ENCODE data around the gene LRRC2.
"Not testable (repeated sequence)": the region's sequence is repeated elsewhere in the genome, so short reads cannot be mapped to it uniquely, and the experiment has no call there.

The LRRC2 gene

DNA sequence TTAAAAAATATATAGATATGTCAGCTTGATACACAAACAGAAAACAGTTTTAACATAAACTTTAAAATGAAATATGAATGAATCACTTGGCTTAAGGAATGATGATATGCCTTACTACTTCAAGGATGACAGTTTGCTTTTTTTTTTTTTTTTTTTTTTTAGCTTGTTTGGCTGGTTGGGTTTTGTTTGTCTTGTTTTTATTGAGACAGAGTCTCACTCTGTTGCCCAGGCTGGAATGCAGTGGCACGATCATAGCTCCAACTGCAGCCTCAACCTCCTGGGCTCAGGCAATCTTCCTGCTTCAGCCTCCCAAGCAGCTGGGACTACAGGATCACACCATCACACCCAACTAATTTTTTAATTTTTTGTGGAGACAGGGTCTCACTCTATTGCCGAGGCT lies 14.5 kb downstream of the LRRC2 start:
- DNase-seq: no peak

DNA sequence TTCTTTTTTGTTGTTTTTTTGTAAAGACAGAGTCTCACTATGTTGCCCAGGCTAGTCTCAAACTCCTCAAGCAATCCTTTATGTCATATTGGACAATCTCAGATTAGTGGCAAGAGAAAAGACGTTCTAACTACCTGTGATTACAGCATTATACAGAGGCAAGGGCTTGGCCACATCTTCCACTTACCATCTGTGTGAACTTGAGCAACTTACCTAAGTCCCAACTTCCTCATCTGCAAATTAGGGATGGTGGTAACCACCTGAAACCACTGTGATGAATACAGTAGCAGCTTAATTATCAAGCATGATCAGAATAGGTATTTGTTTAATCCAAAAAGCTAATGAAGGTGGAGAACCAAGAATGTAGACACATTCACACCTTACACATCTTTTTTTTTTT lies 16.1 kb downstream of the LRRC2 start:
- no peak for DNase-seq

DNA sequence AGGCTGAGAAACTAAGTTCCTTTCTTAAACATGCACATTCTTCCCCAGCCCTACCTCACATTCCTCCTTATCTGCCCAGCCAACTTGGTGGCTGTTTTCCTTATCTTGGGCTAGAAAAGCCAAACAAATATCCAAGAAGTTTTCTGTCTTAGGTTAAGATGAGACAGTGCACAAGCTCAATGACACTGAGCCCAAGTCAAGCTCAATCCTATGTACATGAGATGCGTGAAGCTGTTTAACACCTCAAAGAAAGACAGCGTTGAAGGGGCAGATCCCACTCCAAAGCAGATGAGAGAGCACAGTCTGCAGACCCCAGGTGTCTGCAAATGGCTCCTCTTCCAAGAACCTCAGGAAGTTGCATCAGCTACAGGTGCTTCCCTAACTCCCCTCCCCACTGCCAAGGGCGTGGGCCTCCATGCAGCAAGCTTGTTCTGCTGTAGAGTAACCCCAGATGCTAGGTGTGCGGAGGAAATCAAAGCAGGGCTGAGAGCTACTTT lies 16.6 kb downstream of the LRRC2 start:
- no peak for DNase-seq

DNA sequence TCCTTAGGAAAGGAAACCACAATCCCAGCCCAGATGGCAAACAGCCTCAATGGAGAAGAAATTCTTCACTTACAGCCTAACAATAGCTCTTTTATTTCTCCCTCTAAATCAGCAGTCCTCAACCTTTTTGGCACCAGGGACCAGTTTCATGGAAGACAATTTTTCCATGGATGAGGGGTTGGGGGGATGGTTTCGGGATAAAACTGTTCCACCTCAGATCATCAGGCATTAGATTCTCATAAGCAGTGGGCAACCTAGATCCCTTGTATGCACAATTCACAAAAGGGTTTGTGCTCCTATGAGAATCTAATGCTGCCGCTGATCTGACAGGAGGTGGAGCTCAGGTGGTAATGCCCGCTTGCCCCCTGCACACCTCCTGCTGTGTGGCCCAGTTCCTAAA lies 17.5 kb downstream of the LRRC2 start:
- DNase-seq: not testable (repeated sequence)

DNA sequence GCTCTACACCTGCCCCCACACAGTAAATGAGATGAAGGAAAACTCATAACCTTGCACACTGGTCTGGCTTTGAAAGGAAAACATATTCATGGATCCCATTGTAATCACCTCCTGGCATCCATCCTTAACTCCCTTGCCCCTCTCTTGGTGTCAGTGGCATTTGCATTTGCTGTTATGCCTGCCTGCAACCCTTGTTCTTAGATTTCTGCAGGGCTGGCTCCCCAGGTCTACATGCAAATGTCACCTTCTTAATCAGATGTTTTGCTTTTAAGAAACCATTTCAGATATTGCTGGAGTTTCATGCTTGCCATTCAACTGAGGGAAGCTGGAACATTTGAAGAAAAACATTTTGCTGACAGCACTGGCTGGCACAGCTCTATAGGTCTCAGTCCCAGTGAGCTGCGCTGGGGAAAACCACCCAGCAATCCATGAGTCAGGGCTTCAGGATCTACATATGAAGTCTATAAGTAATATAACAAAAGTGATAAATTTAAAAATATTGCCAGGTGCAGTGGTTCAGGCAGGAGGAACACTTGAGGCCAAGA lies 19.1 kb downstream of the LRRC2 start:
- DNase-seq: no peak

DNA sequence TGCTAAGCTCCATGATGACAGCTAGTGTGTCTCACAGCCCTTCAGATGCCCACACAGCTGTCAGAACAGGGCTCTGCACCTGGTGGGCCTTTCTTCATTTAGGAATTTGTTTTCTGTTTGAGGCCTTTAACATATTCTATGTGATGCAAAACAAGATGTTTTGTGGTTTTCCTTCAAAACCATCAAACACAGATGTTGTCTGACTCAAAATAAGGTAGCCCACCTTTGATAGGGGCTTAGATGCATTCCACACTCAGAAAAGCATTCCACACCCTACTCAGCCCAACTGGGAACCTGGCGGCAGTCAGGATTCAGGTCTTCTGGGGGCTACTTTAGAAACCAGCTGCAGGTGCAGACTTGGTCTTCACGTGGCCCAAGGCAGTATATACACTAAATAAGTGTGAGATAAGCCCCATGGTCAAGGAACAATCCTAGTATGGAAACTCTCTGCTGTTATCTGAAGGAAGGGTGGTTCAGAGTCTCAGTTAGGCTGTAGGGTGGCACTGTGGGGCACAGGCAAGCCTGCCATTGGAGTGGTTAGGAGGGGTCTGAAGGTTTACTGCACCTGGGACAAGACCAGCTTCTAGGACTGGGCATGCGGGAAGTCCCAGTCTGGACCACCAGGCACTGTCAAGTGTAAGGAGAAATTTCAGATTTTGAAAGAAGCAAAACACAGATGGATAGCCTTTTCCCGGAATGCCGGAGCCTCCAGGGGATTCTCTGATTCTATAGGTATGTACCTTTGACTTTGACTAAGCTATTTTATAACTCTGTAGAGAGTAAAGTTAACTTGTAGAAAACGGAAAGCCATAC lies 20.1 kb downstream of the LRRC2 start:
- DNase-seq: no peak

DNA sequence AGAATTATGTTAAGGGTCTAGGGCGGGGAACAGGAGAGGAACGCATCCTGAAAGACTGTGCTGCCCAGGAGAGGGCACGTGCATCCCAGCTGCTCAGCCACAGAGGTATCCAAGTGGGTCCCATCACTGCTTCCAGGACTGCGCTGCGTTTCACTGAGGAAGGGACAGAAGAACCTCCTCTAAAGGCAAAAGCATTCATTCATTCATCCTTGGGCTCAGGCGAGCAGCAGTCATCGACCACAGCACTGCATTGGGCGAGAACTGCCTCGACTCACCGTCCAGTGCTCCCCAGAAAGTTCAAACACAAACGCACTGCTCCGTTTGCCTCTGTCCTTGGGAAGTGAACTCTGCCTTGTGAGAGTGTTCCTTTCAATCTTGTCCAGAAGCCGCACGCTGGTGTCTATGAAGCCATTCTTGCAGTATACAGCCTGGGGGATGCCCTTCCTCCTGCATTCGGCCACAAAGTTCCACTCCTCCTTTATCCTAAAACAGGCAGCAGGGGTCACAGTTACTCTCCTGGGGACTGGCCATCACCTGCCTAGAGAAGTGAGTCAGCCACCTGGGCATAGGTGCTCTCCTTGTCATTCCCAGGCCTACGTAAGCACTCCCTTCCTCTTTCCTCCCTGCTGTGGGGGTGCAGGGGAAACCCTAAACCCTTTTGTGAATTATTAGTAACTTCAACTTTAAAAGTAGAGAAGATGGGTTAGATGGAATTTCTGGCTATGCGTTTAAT lies 21.2 kb downstream of the LRRC2 start:
- no peak for DNase-seq

DNA sequence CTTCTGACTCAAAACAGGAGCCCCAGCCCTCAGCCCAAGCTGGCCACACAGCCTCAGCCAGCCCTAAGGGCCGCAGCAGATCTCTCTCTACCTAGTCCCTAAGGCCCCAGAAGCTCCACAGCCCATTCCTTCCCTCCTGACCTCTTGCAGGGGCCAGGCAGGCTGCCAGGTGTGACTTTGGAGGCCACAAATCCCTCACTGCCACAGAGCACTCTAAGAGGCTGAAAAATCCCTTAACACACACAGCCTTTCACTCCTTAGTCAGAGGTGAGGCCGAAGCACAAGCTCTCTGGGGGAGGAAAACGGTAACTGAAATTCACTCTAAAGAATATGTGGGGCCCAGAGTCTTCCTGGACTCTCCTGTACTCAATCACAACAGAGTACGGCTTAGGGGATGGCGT lies 23.3 kb downstream of the LRRC2 start:
- DNase-seq: no peak

DNA sequence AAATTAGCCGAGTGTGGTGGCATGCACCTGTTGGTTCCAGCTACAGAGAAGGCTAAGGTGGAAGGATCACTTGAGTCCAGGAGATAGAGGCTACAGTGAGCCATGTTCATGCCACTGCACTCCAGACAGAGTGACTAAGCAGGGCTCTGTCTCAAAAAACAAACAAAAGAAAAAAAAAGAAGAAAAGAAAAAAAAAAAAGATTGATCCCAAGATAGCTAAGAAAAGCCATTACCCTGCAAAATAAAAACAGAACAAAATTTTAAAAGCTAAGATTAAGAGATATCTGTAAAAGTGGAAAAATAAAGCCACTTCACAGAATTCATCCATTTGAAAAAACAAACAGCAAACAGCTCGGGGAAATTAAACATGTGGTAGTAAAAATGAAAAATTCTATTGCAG lies 23.8 kb downstream of the LRRC2 start:
- no peak for DNase-seq

DNA sequence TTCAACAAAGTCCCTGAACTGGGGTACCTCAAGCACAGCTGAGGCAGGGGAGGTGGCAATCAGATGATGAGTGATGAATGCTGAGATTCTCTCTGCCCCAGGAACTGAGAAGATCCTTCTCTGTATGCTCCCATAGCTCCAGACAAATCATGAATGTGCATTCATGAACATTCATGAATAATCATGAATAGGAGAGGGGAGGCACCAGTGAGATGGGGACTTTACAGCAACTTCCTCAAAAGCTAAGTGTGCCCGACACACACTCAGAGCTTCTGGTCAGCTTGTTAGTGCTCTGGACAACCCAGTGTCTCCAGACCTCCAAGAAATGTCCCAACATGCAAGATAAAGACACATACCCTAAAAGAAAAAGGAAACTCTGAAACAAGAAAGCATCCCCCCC lies 24.3 kb downstream of the LRRC2 start:
- DNase-seq: no peak

DNA sequence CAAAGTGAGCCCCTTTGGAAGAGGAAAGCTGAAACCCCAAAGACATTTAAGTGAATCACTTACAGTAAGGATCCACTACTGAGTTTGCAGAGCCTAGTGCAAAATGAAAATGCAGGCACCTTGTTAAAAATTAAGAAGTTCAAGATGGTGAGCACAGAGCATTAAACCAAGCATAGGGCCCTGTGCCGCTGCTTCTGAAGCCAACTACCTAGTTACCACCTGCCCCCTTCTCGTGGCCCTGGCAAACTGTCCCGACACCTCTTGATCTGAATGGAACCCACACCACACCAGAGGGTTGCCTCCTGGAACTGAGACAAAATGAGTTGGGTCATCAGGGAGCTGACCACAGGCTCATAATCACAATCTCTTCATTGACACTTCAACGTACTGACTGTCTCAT lies 25.6 kb downstream of the LRRC2 start:
- no peak for DNase-seq

DNA sequence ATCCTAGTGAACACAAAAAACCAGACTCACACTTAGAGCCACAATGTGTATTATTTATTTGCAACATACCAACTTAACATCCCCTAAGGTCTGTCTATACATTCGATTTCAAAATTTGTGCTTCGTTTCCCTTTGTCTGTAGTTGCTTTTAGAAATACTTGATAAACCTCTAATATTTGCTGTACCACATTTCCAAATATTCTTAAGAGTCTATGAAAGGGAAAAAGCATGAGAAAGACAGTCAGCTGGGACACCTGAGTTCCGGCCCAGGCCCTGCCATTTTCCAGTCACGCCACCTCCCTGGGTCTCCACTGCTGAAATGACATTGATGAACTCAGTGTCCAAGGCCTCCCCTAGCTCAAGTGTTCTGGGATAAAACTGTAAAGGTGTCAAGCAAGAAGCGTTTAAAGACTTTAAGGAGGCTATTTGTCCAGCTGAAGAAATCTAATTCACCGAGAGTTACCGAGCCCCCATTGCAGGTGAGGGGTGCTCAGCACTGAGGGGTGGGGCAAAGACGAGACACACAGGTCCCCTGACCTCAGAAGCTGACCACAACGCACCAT lies 26.6 kb downstream of the LRRC2 start:
- DNase-seq: no peak

DNA sequence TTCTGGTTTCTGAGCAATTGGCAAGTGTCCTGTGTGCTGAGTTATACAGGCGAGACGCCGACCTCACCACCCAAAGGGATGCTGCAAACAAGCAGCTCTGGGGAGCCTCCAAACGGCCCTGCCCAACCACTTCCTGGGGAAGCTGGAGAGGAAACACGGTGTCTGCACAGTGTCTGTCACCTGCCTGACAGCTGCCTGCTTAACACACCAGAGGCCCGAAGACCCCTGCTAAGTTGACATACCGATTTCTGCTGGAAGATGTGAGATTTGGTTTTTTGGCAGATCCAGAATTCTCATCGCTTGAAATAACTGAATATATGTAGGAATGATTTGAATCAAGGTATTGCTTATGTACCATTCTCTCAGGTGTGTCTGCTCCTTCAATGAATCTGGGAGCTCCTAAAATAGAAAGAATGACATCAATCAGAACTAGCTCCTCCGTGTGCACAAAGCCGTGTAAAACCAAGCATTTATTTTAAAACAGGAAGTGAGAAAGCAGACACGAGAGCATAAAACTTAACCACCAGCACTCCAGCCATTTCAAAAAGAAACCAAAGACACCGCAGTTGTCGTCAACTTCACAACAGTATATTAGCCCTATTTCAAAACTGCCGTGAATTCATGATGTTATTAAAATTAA lies 27.2 kb downstream of the LRRC2 start:
- no peak for DNase-seq

DNA sequence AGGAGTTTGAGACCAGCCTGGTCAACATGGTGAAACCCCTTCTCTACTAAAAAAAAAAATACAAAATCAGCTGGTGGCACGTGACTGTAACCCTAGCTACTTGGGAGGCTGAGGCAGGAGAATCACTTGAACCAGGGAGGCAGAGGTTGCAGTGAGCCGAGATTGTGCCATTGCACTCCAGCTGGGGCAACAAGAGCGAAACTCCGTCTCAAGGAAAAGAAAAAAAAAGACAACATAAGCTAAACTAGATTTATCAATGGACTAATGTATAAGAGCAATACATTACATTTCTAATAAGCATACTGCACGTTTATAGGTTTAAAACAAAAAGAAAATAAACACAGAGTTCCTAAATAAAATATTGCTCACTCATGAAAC lies 27.7 kb downstream of the LRRC2 start:
- not testable (repeated sequence) for DNase-seq

DNA sequence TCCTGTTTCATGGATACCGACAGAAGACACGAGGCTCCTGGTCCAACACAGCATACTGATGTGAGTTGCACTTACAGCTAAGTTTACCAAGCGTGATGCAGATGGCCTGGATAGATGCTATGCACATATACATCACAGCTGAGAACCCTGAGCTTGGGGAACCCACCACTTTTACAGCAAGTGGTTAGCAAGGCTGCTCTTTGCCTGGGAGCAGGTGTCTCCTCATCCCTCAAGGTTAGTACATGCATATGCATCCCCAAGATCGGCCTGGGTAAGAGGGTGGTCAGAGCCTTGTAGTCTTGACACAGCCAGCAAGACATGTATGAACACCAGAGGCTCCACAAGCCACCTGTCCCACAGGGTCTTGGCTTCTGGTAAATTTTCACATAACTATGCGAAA lies 28.3 kb downstream of the LRRC2 start:
- DNase-seq: no peak

DNA sequence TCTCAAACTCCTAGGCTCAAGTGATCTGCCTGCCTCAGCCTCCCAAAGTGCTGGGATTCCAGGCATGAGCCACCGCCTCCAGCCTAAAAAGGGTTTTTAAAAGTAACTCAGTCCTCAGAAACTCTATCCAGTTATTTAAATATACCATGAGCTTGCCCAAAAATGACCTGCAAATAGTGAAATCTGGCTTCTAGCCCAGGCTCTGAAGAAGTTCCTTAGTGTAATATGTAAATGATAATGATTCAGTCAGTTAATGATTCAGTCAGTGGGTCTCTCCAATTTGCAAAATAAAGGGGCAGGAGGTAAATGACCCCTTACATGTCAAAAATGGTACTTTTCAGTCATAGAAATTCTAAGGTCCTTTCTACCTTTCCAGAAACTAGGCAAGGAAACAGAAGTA lies 28.8 kb downstream of the LRRC2 start:
- DNase-seq: no peak

DNA sequence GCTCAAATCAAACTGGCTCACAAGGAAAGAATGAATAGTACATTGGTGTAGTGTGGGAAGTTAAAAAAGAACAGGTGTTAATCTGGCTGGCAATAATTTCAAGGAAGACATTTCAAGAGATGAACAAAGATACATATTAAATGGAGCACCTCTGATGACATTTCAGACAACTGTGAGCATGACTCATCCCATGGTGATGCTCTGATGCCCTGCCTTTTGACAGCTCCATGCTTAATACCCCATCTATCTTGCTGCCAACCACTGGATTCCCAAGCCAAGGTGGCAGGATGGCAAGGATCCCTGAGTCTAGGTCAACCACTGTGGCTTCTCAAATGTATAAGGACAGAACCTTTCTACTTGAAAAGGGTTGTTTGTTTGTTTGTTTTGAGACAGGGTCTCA lies 29.3 kb downstream of the LRRC2 start:
- DNase-seq: no peak

DNA sequence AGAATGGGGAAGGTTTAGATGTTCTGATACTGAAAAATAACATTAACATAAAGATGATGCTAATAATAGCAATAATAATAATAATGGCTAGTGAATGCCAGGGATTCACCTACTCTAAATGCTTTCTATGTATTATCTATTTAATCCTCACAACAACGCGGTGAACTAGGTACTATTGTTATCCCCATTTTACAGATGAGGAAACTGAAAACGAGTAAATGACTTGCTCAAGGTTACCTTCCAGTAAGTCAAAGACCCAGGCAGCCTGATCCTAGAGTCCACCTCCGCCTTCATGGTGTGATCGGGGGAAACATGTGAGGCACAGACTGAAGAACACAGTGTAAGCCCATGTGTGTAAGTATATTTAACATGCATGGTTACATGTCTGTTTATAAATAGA lies 30.4 kb downstream of the LRRC2 start:
- DNase-seq: no peak

DNA sequence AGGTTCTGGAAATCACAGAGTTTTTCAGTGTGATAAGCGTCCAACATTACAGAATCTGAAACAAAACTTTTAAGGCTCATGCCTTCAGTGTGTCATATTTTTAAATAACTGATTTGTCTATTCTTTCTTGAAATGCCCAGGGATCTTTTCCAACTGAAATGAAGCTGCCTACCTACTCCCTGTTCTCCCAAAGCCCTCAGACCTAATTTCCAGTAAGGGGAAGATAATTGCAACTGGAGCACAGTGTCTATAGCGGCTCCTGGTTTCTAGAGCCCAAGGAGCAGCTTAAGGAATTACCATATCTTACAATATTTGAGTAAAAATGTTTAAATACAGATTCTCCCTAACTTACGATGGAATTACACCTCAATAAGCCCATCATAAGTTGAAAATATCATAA lies 33.0 kb downstream of the LRRC2 start:
- no peak for DNase-seq

DNA sequence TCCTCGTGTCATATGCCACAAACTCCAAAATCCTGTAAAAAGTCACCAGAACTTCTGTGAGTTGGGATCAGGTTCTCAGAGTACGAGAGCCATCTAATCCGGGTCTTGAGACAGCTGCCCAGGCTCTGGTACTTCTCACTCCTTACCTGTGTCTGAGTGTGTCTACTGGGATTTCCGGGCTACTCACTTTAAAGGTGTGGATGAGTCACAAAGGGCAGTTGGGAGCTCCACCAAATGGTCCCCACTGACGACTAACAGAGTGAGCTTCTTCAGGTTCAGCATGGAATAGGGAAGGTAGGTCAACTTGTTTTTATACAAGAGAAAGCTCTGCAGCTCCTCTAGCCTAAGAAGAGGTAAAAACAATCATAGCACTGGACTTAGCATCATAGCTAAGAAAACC lies 38.9 kb downstream of the LRRC2 start:
- DNase-seq: no peak

DNA sequence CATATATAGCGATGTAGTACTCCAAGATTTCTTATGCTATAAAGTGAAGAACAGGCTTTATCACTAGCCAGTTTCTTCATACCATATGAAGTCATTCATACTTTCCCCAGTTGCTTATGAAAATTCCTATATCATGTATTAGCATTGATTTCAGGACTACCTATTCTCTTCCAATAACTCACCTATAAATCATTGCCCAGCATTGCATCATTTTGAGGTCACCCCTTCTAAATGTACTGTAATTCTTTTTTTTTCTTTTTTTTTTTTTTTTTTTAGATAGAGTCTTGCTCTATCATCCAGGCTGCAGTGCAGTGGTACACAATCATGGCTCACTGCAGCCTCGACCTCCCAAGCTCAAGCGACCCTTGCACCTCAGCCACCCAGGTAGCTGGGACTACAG lies 41.3 kb downstream of the LRRC2 start:
- DNase-seq: no peak

DNA sequence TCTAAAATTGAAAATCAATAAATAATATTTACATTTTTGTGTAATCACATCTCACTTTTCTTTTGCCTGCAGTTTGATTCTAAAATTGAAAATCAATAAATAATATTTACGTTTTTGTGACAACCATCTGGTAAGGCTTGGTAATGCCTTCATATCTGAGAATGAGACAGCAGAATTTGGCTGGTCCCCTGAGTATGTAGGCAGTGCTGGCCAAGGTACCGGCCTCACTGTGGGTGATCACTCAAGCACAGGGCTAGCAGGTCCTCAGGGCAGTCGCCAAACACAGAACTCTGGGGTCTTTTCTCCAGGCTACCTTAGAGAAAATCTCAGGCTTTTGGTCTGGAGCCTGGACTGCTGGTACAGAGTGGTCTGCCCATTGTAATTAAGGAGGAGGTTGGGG lies 42.1 kb downstream of the LRRC2 start:
- DNase-seq: no peak

DNA sequence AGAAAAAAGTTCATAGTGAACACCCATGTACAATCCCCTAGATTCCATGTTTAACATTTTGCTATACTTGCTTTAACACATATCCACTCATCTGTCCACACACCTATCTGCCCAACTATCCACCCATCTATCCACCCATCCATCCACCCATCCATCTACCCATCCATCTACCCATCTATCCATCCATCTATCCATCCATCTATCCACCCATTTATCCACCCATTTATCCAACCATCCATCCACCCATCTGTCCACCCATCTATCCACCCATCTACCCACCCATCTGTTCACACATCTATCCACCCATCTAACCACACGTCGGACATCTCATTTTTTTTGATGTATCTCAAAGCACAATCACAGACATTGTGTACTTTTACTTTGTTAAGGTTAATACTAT lies 42.5 kb downstream of the LRRC2 start:
- no peak for DNase-seq
